Measurements from ENCODE around the gene TRIL.

- TF ChIP-seq RCOR1 (IDR thresholded peaks at IDR 0.05; ENCODE audit: low read depth, low read length) (no peak), RAD21 (conservative IDR thresholded peaks at IDR 0.05 in 1 of 2, IDR thresholded peaks at IDR 0.05 in 1 of 2) (no peak), HMGXB4 (CRISPR knock-in tag; IDR thresholded peaks at IDR 0.05; ENCODE audit: borderline replicate concordance) (no peak), CHD2 (IDR thresholded peaks at IDR 0.05; ENCODE audit: low read length, partially characterized antibody) (no peak), POLR2A (IDR thresholded peaks at IDR 0.05; ENCODE audit: low read length) (no peak), KDM5A (IDR thresholded peaks at IDR 0.05) (no peak)
- TF ChIP-seq, protein P1, sequence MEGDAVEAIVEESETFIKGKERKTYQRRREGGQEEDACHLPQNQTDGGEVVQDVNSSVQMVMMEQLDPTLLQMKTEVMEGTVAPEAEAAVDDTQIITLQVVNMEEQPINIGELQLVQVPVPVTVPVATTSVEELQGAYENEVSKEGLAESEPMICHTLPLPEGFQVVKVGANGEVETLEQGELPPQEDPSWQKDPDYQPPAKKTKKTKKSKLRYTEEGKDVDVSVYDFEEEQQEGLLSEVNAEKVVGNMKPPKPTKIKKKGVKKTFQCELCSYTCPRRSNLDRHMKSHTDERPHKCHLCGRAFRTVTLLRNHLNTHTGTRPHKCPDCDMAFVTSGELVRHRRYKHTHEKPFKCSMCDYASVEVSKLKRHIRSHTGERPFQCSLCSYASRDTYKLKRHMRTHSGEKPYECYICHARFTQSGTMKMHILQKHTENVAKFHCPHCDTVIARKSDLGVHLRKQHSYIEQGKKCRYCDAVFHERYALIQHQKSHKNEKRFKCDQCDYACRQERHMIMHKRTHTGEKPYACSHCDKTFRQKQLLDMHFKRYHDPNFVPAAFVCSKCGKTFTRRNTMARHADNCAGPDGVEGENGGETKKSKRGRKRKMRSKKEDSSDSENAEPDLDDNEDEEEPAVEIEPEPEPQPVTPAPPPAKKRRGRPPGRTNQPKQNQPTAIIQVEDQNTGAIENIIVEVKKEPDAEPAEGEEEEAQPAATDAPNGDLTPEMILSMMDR (IDR thresholded peaks at IDR 0.05) = no peak
Observed at GRCh38 chr7:28977881-28978280, 19.8 kb upstream of the TRIL start.
